GM12872 (cell line): ENCODE measurements around the gene THADA.

ENCODE experiments used
- TF ChIP-seq, protein P1 (sequence below): IDR thresholded peaks from 3 replicates; pipeline ENCODE4 v1.5.1; 2011; ENCODE audit warnings: low read depth, mild to moderate bottlenecking, low read length, moderate library complexity; ENCODE audit not compliant: insufficient read depth

The THADA gene

DNA sequence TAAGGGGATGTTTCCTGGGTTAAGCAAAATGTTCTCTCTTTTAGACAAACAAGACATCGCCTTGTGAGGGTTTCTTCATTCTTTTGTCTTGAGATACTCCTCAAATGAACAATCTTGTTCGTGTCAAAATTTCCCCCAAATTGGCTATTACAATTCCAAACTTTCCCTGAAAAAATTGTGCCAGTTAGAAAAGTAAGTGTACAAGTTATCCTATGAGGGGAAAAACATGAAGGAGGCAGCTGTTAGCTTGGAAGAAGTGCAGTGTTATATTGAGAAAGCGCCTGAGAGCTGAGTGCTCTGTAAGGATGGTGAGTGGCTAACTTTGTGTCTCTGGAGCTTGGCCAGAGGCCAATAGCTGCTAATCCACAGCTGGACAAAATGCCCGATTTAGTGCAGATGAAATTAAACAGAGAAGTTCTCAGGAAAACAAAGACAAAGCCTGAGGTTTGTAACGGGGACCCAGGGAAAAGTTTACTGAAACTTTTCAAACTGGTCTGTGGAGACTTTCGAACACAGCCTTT is 27.2 kb upstream of the THADA start:
- TF ChIP-seq, protein P1, sequence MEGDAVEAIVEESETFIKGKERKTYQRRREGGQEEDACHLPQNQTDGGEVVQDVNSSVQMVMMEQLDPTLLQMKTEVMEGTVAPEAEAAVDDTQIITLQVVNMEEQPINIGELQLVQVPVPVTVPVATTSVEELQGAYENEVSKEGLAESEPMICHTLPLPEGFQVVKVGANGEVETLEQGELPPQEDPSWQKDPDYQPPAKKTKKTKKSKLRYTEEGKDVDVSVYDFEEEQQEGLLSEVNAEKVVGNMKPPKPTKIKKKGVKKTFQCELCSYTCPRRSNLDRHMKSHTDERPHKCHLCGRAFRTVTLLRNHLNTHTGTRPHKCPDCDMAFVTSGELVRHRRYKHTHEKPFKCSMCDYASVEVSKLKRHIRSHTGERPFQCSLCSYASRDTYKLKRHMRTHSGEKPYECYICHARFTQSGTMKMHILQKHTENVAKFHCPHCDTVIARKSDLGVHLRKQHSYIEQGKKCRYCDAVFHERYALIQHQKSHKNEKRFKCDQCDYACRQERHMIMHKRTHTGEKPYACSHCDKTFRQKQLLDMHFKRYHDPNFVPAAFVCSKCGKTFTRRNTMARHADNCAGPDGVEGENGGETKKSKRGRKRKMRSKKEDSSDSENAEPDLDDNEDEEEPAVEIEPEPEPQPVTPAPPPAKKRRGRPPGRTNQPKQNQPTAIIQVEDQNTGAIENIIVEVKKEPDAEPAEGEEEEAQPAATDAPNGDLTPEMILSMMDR = no peak

DNA sequence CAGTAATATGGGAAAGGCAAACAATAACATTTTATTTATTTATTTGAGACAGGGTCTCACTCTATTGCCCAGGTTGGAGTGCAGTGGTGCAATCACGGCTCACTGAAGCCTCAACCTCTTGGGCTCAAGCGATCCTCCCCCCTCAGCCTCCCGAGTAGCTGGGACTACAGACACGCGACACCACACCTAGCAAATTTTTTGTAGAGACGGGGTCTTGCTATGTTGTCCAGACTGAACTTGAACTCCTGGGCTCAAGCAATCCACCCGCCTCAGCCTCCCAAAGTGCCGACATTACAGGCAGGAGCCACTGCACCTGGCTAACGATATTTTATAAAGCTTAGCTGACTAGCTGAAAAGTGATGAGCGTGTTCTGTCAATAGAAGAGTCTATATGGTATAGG is 23.7 kb upstream of the THADA start:
- TF ChIP-seq, protein P1 = no peak

GRCh38 chr2:43616967-43617680 is 21.3 kb upstream of the THADA start:
- TF ChIP-seq, protein P1 = no peak

GRCh38 chr2:43612944-43613343 is 17.1 kb upstream of the THADA start:
- TF ChIP-seq, protein P1 = no peak

GRCh38 chr2:43611987-43612894 is 16.4 kb upstream of the THADA start:
- TF ChIP-seq, protein P1 = peak; percentile 82

DNA sequence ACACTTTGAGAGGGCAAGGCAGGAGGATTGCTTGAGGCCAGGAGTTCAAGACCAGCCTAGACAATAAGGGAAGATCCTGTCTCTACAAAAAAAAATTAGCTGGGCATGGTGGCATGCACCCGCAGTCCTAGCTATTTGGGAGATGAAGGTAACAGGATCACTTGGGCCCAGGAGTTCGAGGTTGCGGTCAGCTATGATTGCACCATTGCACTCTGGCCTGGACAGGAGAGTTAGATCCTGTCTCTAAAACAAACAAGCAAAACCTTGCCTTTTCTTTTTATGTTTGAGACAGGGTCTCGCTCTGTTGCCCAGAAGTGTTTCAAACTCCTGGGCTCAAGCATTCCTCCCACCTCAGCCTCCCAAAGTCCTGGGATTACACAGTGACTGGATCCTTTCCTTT is 14.5 kb upstream of the THADA start:
- TF ChIP-seq, protein P1 = no peak

GRCh38 chr2:43609290-43609918 is 13.6 kb upstream of the THADA start:
- TF ChIP-seq, protein P1 = peak; percentile 75
